Left ventricle myocardium inferior (tissue), 1 donor: ENCODE results near the gene ZBTB2. TPM values are rescaled to one million over a fixed set of nuclear protein-coding genes. Genes with fewer than 3 reads are reported as not detected.
"Not testable (repeated sequence)": the region's sequence is repeated elsewhere in the genome, so short reads cannot be mapped to it uniquely, and the experiment has no call there.

Experiments
- DNase-seq: peaks from one replicate; pipeline ENCODE4 v3.0.0-alpha.2; 2020
- H3K27ac ChIP-seq: fragments of 200-600 bp; replicated peaks from 2 replicates; pipeline ENCODE4 v1.8.0; 2021
- H3K27me3 ChIP-seq: fragments of 200-600 bp; 2 replicates; pipeline ENCODE4 v1.8.0; 2021; ENCODE audit warnings: low read depth
- H3K36me3 ChIP-seq: fragments of 200-600 bp; 2 replicates; pipeline ENCODE4 v1.8.0; 2021
- H3K4me1 ChIP-seq: fragments of 200-600 bp; 2 replicates; pipeline ENCODE4 v1.8.0; 2021
- H3K4me3 ChIP-seq: fragments of 200-600 bp; 2 replicates; pipeline ENCODE4 v1.8.0; 2021; ENCODE audit warnings: mild to moderate bottlenecking, moderate library complexity
- H3K9me3 ChIP-seq: fragments of 200-600 bp; replicated peaks from 2 replicates; pipeline ENCODE4 v1.8.0; 2021
- intact Hi-C: fragments of 100-400 bp; cut with micrococcal nuclease; formaldehyde crosslinking; loops from one replicate; pipeline ENCODE4 v1.11.0; 2022
- total RNA-seq: library from RNA; stranded (reverse); fragmentation: NEBNext Ultra II Directional; extraction: Animal tissue kit (Norgen Biotek cat#: 25700); gene quantifications from one replicate; pipeline ENCODE4 v1.2.1, GENCODE V29; 2021
- TF ChIP-seq, protein P1 (sequence below): fragments of 200-600 bp; IDR thresholded peaks from 2 replicates; pipeline ENCODE4 v1.8.0; 2021; ENCODE audit warnings: antibody characterized with exemption, mild to moderate bottlenecking, borderline replicate concordance
- donor health status: DM: no; HTN: yes; CAD: no; lungs with severe emphysema.

ZBTB2 gene
- total RNA-seq, 1 donor from 2014 or later = 4.6 TPM

DNA sequence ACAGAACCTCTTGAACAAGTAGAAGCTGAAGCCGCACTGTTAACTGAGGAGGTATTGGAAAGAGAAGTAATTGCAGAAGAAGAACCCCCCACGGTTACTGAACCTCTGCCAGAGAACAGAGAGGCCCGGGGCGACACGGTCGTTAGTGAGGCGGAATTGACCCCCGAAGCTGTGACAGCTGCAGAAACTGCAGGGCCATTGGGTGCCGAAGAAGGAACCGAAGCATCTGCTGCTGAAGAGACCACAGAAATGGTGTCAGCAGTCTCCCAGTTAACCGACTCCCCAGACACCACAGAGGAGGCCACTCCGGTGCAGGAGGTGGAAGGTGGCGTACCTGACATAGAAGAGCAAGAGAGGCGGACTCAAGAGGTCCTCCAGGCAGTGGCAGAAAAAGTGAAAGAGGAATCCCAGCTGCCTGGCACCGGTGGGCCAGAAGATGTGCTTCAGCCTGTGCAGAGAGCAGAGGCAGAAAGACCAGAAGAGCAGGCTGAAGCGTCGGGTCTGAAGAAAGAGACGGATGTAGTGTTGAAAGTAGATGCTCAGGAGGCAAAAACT, 40.1 kb downstream of the ZBTB2 start:
- Histone ChIP-seq H3K4me1 (peaks cover 6% of the 10 kb centered on the region), H3K4me3 (no peak overlapping the region), H3K36me3 (peaks cover 17% of the 10 kb centered on the region), H3K27ac (no peak overlapping the region), H3K27me3 (no peaks in the 10 kb centered on the region), H3K9me3 (no peaks in the 10 kb centered on the region)
- intact Hi-C loops = no loop called here
- DNase-seq = no peak
- TF ChIP-seq, protein P1, sequence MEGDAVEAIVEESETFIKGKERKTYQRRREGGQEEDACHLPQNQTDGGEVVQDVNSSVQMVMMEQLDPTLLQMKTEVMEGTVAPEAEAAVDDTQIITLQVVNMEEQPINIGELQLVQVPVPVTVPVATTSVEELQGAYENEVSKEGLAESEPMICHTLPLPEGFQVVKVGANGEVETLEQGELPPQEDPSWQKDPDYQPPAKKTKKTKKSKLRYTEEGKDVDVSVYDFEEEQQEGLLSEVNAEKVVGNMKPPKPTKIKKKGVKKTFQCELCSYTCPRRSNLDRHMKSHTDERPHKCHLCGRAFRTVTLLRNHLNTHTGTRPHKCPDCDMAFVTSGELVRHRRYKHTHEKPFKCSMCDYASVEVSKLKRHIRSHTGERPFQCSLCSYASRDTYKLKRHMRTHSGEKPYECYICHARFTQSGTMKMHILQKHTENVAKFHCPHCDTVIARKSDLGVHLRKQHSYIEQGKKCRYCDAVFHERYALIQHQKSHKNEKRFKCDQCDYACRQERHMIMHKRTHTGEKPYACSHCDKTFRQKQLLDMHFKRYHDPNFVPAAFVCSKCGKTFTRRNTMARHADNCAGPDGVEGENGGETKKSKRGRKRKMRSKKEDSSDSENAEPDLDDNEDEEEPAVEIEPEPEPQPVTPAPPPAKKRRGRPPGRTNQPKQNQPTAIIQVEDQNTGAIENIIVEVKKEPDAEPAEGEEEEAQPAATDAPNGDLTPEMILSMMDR = no peak

DNA sequence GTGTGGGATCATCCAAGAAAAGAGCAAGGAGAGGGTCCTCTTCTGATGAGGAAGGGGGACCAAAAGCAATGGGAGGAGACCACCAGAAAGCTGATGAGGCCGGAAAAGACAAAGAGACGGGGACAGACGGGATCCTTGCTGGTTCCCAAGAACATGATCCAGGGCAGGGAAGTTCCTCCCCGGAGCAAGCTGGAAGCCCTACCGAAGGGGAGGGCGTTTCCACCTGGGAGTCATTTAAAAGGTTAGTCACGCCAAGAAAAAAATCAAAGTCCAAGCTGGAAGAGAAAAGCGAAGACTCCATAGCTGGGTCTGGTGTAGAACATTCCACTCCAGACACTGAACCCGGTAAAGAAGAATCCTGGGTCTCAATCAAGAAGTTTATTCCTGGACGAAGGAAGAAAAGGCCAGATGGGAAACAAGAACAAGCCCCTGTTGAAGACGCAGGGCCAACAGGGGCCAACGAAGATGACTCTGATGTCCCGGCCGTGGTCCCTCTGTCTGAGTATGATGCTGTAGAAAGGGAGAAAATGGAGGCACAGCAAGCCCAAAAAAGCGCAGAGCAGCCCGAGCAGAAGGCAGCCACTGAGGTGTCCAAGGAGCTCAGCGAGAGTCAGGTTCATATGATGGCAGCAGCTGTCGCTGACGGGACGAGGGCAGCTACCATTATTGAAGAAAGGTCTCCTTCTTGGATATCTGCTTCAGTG, 40.8 kb downstream of the ZBTB2 start:
- no peaks in the 10 kb centered on the region for H3K27me3 ChIP-seq
- no peak for DNase-seq
- no peaks in the 10 kb centered on the region for H3K9me3 ChIP-seq
- H3K4me3 ChIP-seq = no peak overlapping the region
- H3K4me1 ChIP-seq = peaks cover 6% of the 10 kb centered on the region
- intact Hi-C loops = no loop called here
- peaks cover 17% of the 10 kb centered on the region for H3K36me3 ChIP-seq
- TF ChIP-seq, protein P1 = no peak
- H3K27ac ChIP-seq = no peak overlapping the region

DNA sequence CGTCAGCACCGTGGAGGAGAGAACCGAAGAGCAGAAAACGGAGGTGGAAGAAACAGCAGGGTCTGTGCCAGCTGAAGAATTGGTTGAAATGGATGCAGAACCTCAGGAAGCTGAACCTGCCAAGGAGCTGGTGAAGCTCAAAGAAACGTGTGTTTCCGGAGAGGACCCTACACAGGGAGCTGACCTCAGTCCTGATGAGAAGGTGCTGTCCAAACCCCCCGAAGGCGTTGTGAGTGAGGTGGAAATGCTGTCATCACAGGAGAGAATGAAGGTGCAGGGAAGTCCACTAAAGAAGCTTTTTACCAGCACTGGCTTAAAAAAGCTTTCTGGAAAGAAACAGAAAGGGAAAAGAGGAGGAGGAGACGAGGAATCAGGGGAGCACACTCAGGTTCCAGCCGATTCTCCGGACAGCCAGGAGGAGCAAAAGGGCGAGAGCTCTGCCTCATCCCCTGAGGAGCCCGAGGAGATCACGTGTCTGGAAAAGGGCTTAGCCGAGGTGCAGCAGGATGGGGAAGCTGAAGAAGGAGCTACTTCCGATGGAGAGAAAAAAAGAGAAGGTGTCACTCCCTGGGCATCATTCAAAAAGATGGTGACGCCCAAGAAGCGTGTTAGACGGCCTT, 41.6 kb downstream of the ZBTB2 start:
- Histone ChIP-seq H3K27me3 (no peaks in the 10 kb centered on the region), H3K36me3 (peaks cover 17% of the 10 kb centered on the region), H3K4me3 (no peak overlapping the region), H3K27ac (no peak overlapping the region), H3K9me3 (no peaks in the 10 kb centered on the region), H3K4me1 (peaks cover 6% of the 10 kb centered on the region)
- intact Hi-C loops = no loop called here
- no peak for DNase-seq
- TF ChIP-seq, protein P1 = no peak

DNA sequence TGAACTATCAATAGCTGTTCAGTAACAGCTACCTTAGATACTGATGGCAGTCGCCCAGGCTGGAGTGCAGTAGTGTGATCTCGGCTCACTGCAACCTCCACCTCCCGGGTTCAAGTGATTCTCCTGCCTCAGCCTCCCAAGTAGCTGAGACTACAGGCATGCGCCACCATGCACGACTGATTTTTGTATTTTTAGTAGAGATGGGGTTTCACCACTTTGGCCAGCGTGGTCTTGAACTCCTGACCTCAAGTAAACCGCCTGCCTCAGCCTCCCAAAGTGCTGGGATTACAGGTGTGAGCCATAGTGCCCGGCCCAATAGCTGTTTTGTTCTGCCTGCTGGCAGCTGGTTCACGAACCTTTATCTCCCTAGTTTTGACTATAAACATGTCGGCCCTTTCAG, 48.6 kb downstream of the ZBTB2 start:
- DNase-seq, H3K27ac ChIP-seq, H3K27me3 ChIP-seq, H3K4me1 ChIP-seq, H3K4me3 ChIP-seq, H3K36me3 ChIP-seq, H3K9me3 ChIP-seq, intact Hi-C loops: not testable (repeated sequence)

DNA sequence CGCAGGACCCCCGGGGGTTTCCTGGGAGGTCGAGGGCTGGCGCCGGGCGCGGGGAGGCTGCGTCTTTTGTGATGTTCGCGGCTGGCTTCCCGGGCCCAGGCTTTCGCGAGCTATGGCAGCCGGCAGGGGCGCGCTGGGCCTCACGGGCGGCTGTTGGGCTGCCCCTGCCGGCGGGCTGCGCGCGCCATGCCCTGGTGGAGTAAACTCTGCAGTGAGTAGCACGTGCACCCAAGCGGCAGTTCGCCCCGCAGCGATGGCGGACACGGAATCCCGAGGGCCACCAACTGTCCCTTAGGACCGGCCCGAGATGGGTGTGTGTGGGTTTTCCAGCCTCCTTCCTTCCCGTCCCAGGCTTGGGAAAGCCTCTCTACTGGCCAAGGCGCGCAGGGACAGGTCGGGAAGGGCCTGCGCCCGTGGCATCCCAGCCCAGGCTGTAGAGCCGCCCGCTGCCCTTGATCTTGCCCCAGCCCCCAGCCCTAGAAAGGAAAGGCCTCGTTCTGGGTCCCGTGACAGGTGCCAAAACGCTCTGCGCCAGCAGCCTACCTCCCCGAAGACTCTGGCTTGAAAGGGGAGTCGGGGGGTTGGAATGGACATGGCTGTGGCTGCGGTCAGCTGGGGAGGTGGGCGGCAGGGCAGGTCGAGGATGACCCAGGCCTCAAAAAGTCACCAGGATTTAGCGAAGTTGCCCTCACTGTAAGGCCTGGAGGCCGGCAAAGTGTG, 49.7 kb downstream of the ZBTB2 start:
- Histone ChIP-seq H3K27me3 (no peaks in the 10 kb centered on the region), H3K36me3 (no peaks in the 10 kb centered on the region), H3K4me1 (no peaks in the 10 kb centered on the region), H3K4me3 (no peak overlapping the region), H3K27ac (no peak overlapping the region), H3K9me3 (no peaks in the 10 kb centered on the region)
- TF ChIP-seq, protein P1 = no peak
- intact Hi-C loops = no loop called here
- no peak for DNase-seq
